K562 (cell line): ENCODE data around the gene SETD4. TPM values are rescaled to one million over a fixed set of nuclear protein-coding genes. Genes with fewer than 3 reads are reported as not detected.
A peak's percentile ranks its signal among the peaks of the same experiment; 100 is the strongest.

Source experiments
- ATAC-seq: fragments of 200-7000 bp; cut with Tn5 transposase; 3 replicates; pipeline ENCODE4 v1.9.1; 2020; ENCODE audit warnings: moderate library complexity
- BruUV-seq: library from RNA; stranded (reverse); fragments of 400-500 nt; replicated peaks from 2 replicates; lab custom pipeline; 2021; lab: Mats Ljungman, UMichigan
- CTCF ChIA-PET: fragments of 300-600 bp; formaldehyde crosslinking; extraction: SDS; loops from one replicate; lab custom pipeline; 2021; ENCODE audit warnings: low intra/inter-chr PET ratio; lab: Yijun Ruan, JAX
- POLR2A ChIA-PET: fragments of 300-600, 350-650 bp; sonication (Branson Sonifier 250); formaldehyde crosslinking; extraction: SDS; loops from one replicate; lab custom pipeline; 2021; ENCODE audit warnings: antibody characterized with exemption, inconsistent platforms; lab: Yijun Ruan, JAX
- DNase-seq, 4 experiments: peaks; one replicate each; pipeline versions ENCODE4 v3.0.0 to v3.0.0-alpha.2; 2011 to 2018; ENCODE audit warnings: low spot score in 3 of 4, mixed read lengths in 3 of 4; ENCODE audit errors: extremely low read depth in 1 of 4
- FAIRE-seq: peaks from 2 replicates; lab custom pipeline; 2011; peaks lifted over from hg19 to GRCh38; lab: Jason Lieb, UNC
- H2AFZ ChIP-seq: 2 replicates; pipeline ENCODE4 v1.6.0; 2011; ENCODE audit warnings: low read depth, low read length, control low read depth, inconsistent platforms
- H3K27ac ChIP-seq: fragments of 200-600 bp; 3 replicates; pipeline ENCODE4 v1.8.0; 2011; ENCODE audit warnings: low read depth, mild to moderate bottlenecking, control low read depth, inconsistent platforms, low read length, moderate library complexity, mixed read lengths; ENCODE audit errors: extremely low read depth
- H3K27me3 ChIP-seq, 2 experiments: fragments of 300-600 bp in 1 of 2; 2 replicates in 1 of 2; 3 replicates in 1 of 2; pipeline versions ENCODE4 v1.6.0 to v1.8.0; 2011; ENCODE audit warnings: inconsistent platforms in 2 of 2, low read length in 2 of 2, mild to moderate bottlenecking in 1 of 2, mixed read lengths in 1 of 2, moderate library complexity in 1 of 2; ENCODE audit not compliant: control insufficient read depth in 2 of 2, insufficient read depth in 2 of 2
- H3K36me3 ChIP-seq: fragments of 300-600 bp; 3 replicates; pipeline ENCODE4 v1.8.0; 2011; ENCODE audit warnings: mild to moderate bottlenecking, low read length, inconsistent platforms; ENCODE audit not compliant: control insufficient read depth, insufficient read depth
- H3K4me1 ChIP-seq, 2 experiments: fragments of 200-600 bp in 1 of 2; replicated peaks in 1 of 2; 2 replicates in 1 of 2; 3 replicates in 1 of 2; pipeline versions ENCODE4 v1.5.1 to v1.8.0; 2011; ENCODE audit warnings: inconsistent platforms in 2 of 2, low read length in 2 of 2, mild to moderate bottlenecking in 1 of 2, mixed read lengths in 1 of 2, moderate library complexity in 1 of 2; ENCODE audit not compliant: control insufficient read depth in 2 of 2, insufficient read depth in 2 of 2
- H3K4me2 ChIP-seq: 2 replicates; pipeline ENCODE4 v1.6.1; 2011; ENCODE audit warnings: low read length, control low read depth, inconsistent platforms, mixed read lengths; ENCODE audit not compliant: insufficient read depth
- H3K4me3 ChIP-seq: fragments of 200-600 bp; sonication (generic), shearing (Covaris generic); 2 replicates; pipeline ENCODE4 v1.5.1; 2016; ENCODE audit warnings: control low read depth, inconsistent platforms
- H3K79me2 ChIP-seq: fragments of 200-600 bp; 3 replicates; pipeline ENCODE4 v1.8.0; 2011; ENCODE audit warnings: low read length, inconsistent platforms; ENCODE audit not compliant: control insufficient read depth, insufficient read depth
- H3K9ac ChIP-seq, 2 experiments: 2 replicates each; pipeline versions ENCODE4 v1.6.0 to v1.6.1; 2011; ENCODE audit warnings: low read depth in 2 of 2, low read length in 2 of 2, control low read depth in 1 of 2, inconsistent platforms in 1 of 2, mild to moderate bottlenecking in 1 of 2, mixed read lengths in 1 of 2; ENCODE audit not compliant: insufficient read depth in 1 of 2
- H3K9me1 ChIP-seq: one replicate; pipeline ENCODE4 v1.6.0; 2011; ENCODE audit warnings: inconsistent platforms, mild to moderate bottlenecking, low read length, moderate library complexity; ENCODE audit not compliant: control insufficient read depth, insufficient read depth
- H3K9me3 ChIP-seq: replicated peaks from 2 replicates; pipeline ENCODE4 v1.5.1; 2011; ENCODE audit warnings: low read depth, low read length, inconsistent platforms; ENCODE audit not compliant: control insufficient read depth, insufficient read depth
- H4K20me1 ChIP-seq: replicated peaks from 2 replicates; pipeline ENCODE4 v1.6.1; 2011; ENCODE audit warnings: low read length, inconsistent platforms, mixed read lengths; ENCODE audit not compliant: control insufficient read depth, insufficient read depth
- ILK ChIP-seq: fragments of 450-650 bp; IDR thresholded peaks from 2 replicates; pipeline ENCODE4 v1.6.1; 2016; ENCODE audit warnings: missing genetic modification characterization, low read depth, mild to moderate bottlenecking, missing compliant biosample characterization, moderate library complexity, borderline replicate concordance
- NCOR1 ChIP-seq: fragments of 450-650 bp; IDR thresholded peaks from 2 replicates; pipeline ENCODE4 v1.6.1; 2016; ENCODE audit warnings: mild to moderate bottlenecking, moderate library complexity
- POLR2A ChIP-seq: fragments of 450-650 bp; conservative IDR thresholded peaks from 2 replicates; pipeline ENCODE4 v1.6.1; 2016
- POLR2AphosphoS2 ChIP-seq: IDR thresholded peaks from 2 replicates; pipeline ENCODE4 v1.6.1; 2012; ENCODE audit warnings: low read length, improper control_type of control experiment
- SIN3A ChIP-seq, 2 experiments: fragments of 150-350 bp in 1 of 2; IDR thresholded peaks; 2 replicates each; pipeline ENCODE4 v1.6.1; 2011 to 2016; ENCODE audit warnings: borderline replicate concordance in 2 of 2, low read depth in 2 of 2, low read length in 2 of 2, mild to moderate bottlenecking in 2 of 2, moderate library complexity in 2 of 2; ENCODE audit not compliant: control insufficient read depth in 1 of 2
- ZBTB17 ChIP-seq: fragments of 450-650 bp; formaldehyde crosslinking; IDR thresholded peaks from 2 replicates; pipeline ENCODE4 v1.4.0; 2020; ENCODE audit warnings: mild to moderate bottlenecking
- ZNF217 ChIP-seq: sonication (generic); formaldehyde crosslinking; IDR thresholded peaks from 2 replicates; pipeline ENCODE4 v1.8.0; 2022; ENCODE audit warnings: mild to moderate bottlenecking, missing genetic modification reagents
- WGBS: fragments of 100-300 bp; shearing (Covaris generic); methylation state at CpG from one replicate; pipeline ENCODE4 v1.1.6; 2016; ENCODE audit warnings: low coverage, mixed read lengths; ENCODE audit not compliant: insufficient coverage; ENCODE audit errors: missing lambda C conversion rate; 5-methylcytosine and 5-hydroxymethylcytosine counted together
- in situ Hi-C: fragments of 300-500 bp; cut with MboI; formaldehyde crosslinking; loops from 4 replicates; pipeline ENCODE4 v1.15.0; 2018; ENCODE audit warnings: inconsistent platforms, mixed read lengths
- intact Hi-C: fragments of 100-400 bp; cut with micrococcal nuclease; formaldehyde crosslinking; loops from 2 replicates; pipeline ENCODE4 v1.14.2; 2022
- polyA plus RNA-seq, 8 experiments: library from polyadenylated mRNA; depleted of rRNA in 4 of 8; stranded (reverse) in 5 of 8; unstranded in 3 of 8; fragments of >200 nt; fragmentation: Nextera tagmentation in 2 of 8; fragmentation: Illumina TruSeq in 1 of 8; extraction: Ambion mirVana in 2 of 8; extraction: Trizol in 1 of 8; gene quantifications; 2 replicates each; pipeline versions ENCODE4 v1.2.1 to v1.2.3, GENCODE V29; 2011 to 2014; ENCODE audit warnings: inconsistent platforms in 1 of 8, missing spikeins in 1 of 8
- total RNA-seq, 7 experiments: library from RNA; depleted of rRNA in 6 of 7; stranded (reverse); fragments of >200 nt in 6 of 7; fragmentation: Illumina TruSeq in 2 of 7; extraction: Trizol in 2 of 7; gene quantifications; 2 replicates each; pipeline versions ENCODE4 v1.2.1 to v1.2.3, GENCODE V29; 2011 to 2021; ENCODE audit warnings: low replicate concordance in 1 of 7
- TF ChIP-seq, protein P1 (sequence below): fragments of 250-450 bp; sonication (Bioruptor Pico); IDR thresholded peaks from 2 replicates; pipeline ENCODE4 v1.8.0; 2022; ENCODE audit warnings: moderate library complexity, mild to moderate bottlenecking, inconsistent platforms
- TF ChIP-seq, protein P2 (sequence below): fragments of 250-450 bp; sonication (Bioruptor Pico); IDR thresholded peaks from 2 replicates; pipeline ENCODE4 v1.5.0; 2020; ENCODE audit warnings: mild to moderate bottlenecking
- TF ChIP-seq, protein P3 (sequence below), 2 experiments: fragments of 450-650 bp; conservative IDR thresholded peaks; 2 replicates each; pipeline ENCODE4 v1.6.1; 2017; ENCODE audit warnings: mild to moderate bottlenecking in 2 of 2, moderate library complexity in 2 of 2
- TF ChIP-seq, protein P4 (sequence below): sonication (generic); IDR thresholded peaks from 2 replicates; pipeline ENCODE4 v1.6.1; 2016
- TF ChIP-seq, protein P5 (sequence below): fragments of 250-450 bp; sonication (Bioruptor Pico); IDR thresholded peaks from 2 replicates; pipeline ENCODE4 v1.4.0; 2020; ENCODE audit warnings: mild to moderate bottlenecking, moderate library complexity
- TF ChIP-seq, protein P6 (sequence below): fragments of 450-650 bp; IDR thresholded peaks from 2 replicates; pipeline ENCODE4 v1.6.1; 2016; ENCODE audit warnings: borderline replicate concordance

SETD4 gene
- total and polyA plus RNA-seq, 9 of the 15 experiments (the other 6 are each of a cell fraction or from before 2014, with no cell fraction given) = 16.1 to 51.3 (median 25.7) TPM

DNA sequence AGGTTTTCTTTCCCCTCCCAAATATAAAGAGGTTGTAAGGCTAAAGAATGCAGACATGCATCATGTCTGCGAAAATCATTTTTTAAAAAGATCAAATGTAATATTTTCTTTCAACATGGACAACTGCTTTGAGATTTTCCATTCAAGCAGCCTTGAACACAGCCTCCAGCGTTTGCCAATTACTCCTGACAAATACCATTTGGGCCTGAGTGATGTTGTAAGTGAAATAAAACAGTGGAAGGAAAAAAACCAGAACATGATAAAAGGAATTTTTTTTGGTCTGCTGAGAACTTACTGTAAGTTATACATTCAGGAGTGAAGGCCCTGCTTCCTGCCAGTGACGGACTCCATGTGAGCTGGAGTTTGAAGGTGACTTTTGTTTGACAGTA is 37.2 kb downstream of the SETD4 start:
- Histone ChIP-seq H4K20me1 (no peaks in the 10 kb centered on the region), H3K4me2 (no peak overlapping the region), H3K79me2 (no peaks in the 10 kb centered on the region), H3K36me3 (no peaks in the 10 kb centered on the region), H2AFZ (no peak overlapping the region), H3K4me1 (no peaks in the 10 kb centered on the region), H3K9me1 (no peaks in the 10 kb centered on the region)
- ATAC-seq (no peak), DNase-seq (no peak)
- intact Hi-C loops = loop anchor here (10.0 kb wide), 1 partner anchor 178 kb away; no protein-coding TSS in a partner anchor
- TF ChIP-seq ZNF217 (CRISPR knock-in tag) = no peak
- TF ChIP-seq, protein P1, sequence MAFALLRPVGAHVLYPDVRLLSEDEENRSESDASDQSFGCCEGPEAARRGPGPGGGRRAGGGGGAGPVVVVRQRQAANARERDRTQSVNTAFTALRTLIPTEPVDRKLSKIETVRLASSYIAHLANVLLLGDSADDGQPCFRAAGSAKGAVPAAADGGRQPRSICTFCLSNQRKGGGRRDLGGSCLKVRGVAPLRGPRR (CRISPR knock-in tag) = no peak
- TF ChIP-seq ILK (tag) = no peak
- TF ChIP-seq, protein P2, sequence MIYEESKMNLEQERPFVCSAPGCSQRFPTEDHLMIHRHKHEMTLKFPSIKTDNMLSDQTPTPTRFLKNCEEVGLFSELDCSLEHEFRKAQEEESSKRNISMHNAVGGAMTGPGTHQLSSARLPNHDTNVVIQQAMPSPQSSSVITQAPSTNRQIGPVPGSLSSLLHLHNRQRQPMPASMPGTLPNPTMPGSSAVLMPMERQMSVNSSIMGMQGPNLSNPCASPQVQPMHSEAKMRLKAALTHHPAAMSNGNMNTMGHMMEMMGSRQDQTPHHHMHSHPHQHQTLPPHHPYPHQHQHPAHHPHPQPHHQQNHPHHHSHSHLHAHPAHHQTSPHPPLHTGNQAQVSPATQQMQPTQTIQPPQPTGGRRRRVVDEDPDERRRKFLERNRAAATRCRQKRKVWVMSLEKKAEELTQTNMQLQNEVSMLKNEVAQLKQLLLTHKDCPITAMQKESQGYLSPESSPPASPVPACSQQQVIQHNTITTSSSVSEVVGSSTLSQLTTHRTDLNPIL = no peak
- no peak for TF ChIP-seq ZBTB17
- no peak for TF ChIP-seq POLR2AphosphoS2
- no peak for TF ChIP-seq POLR2A
- TF ChIP-seq, protein P3, sequence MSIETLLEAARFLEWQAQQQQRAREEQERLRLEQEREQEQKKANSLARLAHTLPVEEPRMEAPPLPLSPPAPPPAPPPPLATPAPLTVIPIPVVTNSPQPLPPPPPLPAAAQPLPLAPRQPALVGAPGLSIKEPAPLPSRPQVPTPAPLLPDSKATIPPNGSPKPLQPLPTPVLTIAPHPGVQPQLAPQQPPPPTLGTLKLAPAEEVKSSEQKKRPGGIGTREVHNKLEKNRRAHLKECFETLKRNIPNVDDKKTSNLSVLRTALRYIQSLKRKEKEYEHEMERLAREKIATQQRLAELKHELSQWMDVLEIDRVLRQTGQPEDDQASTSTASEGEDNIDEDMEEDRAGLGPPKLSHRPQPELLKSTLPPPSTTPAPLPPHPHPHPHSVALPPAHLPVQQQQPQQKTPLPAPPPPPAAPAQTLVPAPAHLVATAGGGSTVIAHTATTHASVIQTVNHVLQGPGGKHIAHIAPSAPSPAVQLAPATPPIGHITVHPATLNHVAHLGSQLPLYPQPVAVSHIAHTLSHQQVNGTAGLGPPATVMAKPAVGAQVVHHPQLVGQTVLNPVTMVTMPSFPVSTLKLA (conservative IDR thresholded peaks at IDR 0.05) = no peak
- TF ChIP-seq, protein P4, sequence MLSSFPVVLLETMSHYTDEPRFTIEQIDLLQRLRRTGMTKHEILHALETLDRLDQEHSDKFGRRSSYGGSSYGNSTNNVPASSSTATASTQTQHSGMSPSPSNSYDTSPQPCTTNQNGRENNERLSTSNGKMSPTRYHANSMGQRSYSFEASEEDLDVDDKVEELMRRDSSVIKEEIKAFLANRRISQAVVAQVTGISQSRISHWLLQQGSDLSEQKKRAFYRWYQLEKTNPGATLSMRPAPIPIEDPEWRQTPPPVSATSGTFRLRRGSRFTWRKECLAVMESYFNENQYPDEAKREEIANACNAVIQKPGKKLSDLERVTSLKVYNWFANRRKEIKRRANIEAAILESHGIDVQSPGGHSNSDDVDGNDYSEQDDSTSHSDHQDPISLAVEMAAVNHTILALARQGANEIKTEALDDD = no peak
- TF ChIP-seq, protein P5, sequence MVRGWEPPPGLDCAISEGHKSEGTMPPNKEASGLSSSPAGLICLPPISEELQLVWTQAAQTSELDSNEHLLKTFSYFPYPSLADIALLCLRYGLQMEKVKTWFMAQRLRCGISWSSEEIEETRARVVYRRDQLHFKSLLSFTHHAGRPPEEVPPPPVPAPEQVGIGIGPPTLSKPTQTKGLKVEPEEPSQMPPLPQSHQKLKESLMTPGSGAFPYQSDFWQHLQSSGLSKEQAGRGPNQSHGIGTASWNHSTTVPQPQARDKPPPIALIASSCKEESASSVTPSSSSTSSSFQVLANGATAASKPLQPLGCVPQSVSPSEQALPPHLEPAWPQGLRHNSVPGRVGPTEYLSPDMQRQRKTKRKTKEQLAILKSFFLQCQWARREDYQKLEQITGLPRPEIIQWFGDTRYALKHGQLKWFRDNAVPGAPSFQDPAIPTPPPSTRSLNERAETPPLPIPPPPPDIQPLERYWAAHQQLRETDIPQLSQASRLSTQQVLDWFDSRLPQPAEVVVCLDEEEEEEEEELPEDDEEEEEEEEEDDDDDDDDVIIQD (CRISPR knock-in tag) = no peak
- no peak for TF ChIP-seq NCOR1
- no peak for TF ChIP-seq SIN3A (IDR thresholded peaks at IDR 0.05; ENCODE audit: borderline replicate concordance in 2 of 2, control insufficient read depth in 1 of 2, low read depth in 2 of 2, low read length in 2 of 2)
- TF ChIP-seq, protein P6, sequence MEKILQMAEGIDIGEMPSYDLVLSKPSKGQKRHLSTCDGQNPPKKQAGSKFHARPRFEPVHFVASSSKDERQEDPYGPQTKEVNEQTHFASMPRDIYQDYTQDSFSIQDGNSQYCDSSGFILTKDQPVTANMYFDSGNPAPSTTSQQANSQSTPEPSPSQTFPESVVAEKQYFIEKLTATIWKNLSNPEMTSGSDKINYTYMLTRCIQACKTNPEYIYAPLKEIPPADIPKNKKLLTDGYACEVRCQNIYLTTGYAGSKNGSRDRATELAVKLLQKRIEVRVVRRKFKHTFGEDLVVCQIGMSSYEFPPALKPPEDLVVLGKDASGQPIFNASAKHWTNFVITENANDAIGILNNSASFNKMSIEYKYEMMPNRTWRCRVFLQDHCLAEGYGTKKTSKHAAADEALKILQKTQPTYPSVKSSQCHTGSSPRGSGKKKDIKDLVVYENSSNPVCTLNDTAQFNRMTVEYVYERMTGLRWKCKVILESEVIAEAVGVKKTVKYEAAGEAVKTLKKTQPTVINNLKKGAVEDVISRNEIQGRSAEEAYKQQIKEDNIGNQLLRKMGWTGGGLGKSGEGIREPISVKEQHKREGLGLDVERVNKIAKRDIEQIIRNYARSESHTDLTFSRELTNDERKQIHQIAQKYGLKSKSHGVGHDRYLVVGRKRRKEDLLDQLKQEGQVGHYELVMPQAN = no peak
- TF ChIP-seq, all 486 proteins: peak for 0
- Histone ChIP-seq H3K9ac (no peak overlapping the region), H3K27me3 (peaks cover 26 to 32% of the 10 kb centered on the region in 2 experiments), H3K4me3 (no peak overlapping the region), H3K27ac (no peak overlapping the region), H3K9me3 (no peaks in the 10 kb centered on the region)
- 3% methylated on average over 3 of the region's 3 CpGs for WGBS
- no TSS peak for BruUV-seq
- POLR2A ChIA-PET = interaction anchor here (0.6 kb wide), 1 partner anchor 67 kb away, joined by 3 read pairs; no protein-coding TSS in a partner anchor
- CTCF ChIA-PET = no interaction called here
- in situ Hi-C loops = no loop called here
- peak; percentile 6 for FAIRE-seq
